Neural cell (in vitro differentiated cells): ENCODE data around the gene TIMM44. TPM values are rescaled to one million over a fixed set of nuclear protein-coding genes. Genes with fewer than 3 reads are reported as not detected.

ENCODE experiments used
- H2AFZ ChIP-seq: fragments of 200-600, 300-800 bp; sonication (generic), shearing (Covaris generic); 2 replicates; pipeline ENCODE4 v1.6.0; 2014; ENCODE audit warnings: low read depth, mild to moderate bottlenecking, antibody characterized with exemption, low read length, moderate library complexity
- H3F3A ChIP-seq: fragments of 200-600 bp; shearing (Covaris generic); 2 replicates; pipeline ENCODE4 v1.6.1; 2016; ENCODE audit warnings: mild to moderate bottlenecking, moderate library complexity, mixed read lengths, antibody characterized with exemption, low read length; ENCODE audit not compliant: insufficient read depth, poor library complexity, severe bottlenecking
- H3K27ac ChIP-seq: fragments of 200-600, 300-800 bp; sonication (generic), shearing (Covaris generic); 2 replicates; pipeline ENCODE4 v1.5.1; 2014; ENCODE audit warnings: mild to moderate bottlenecking, low read length, moderate library complexity
- H3K27me3 ChIP-seq: fragments of 300-800, 200-600 bp; sonication (generic), shearing (Covaris generic); 2 replicates; pipeline ENCODE4 v1.6.0; 2014; ENCODE audit warnings: mild to moderate bottlenecking, low read depth, low read length, moderate library complexity; ENCODE audit not compliant: insufficient read depth
- H3K36me3 ChIP-seq: fragments of 300-800, 200-600 bp; sonication (generic), shearing (Covaris generic); 2 replicates; pipeline ENCODE4 v1.5.1; 2014; ENCODE audit warnings: mild to moderate bottlenecking, antibody characterized with exemption, low read length, moderate library complexity; ENCODE audit not compliant: insufficient read depth
- H3K4me2 ChIP-seq: fragments of 300-800, 200-600 bp; sonication (generic), shearing (Covaris generic); 2 replicates; pipeline ENCODE4 v1.6.0; 2014; ENCODE audit warnings: mild to moderate bottlenecking, low read length
- H3K4me3 ChIP-seq: fragments of 300-800, 200-600 bp; sonication (generic), shearing (Covaris generic); 2 replicates; pipeline ENCODE4 v1.5.1; 2014; ENCODE audit warnings: mild to moderate bottlenecking, low read length, moderate library complexity
- H3K79me2 ChIP-seq: fragments of 200-600 bp; shearing (Covaris generic); replicated peaks from 2 replicates; pipeline ENCODE4 v1.6.0; 2014; ENCODE audit warnings: mild to moderate bottlenecking, low read length, moderate library complexity; ENCODE audit not compliant: insufficient read depth
- H3K9ac ChIP-seq: fragments of 300-800, 200-600 bp; sonication (generic), shearing (Covaris generic); 2 replicates; pipeline ENCODE4 v1.6.1; 2016; ENCODE audit warnings: mild to moderate bottlenecking, low read length, mixed read lengths
- H3K9me2 ChIP-seq: fragments of 200-600 bp; shearing (Covaris generic); 2 replicates; pipeline ENCODE4 v1.6.1; 2016; ENCODE audit warnings: mild to moderate bottlenecking, low read length, mixed read lengths; ENCODE audit not compliant: insufficient read depth
- H3K9me3 ChIP-seq: fragments of 200-600, 300-800 bp; sonication (generic), shearing (Covaris generic); 2 replicates; pipeline ENCODE4 v1.6.1; 2016; ENCODE audit warnings: mild to moderate bottlenecking, mixed run types, low read length, moderate library complexity, mixed read lengths
- H4K20me1 ChIP-seq: fragments of 200-600 bp; shearing (Covaris generic); 2 replicates; pipeline ENCODE4 v1.6.1; 2016; ENCODE audit warnings: mild to moderate bottlenecking, mixed run types; ENCODE audit not compliant: insufficient read depth
- CTCF ChIP-seq: fragments of 450-650 bp; IDR thresholded peaks from 2 replicates; pipeline ENCODE4 v1.5.1; 2014; ENCODE audit warnings: antibody characterized with exemption, mild to moderate bottlenecking, moderate library complexity; ENCODE audit not compliant: poor library complexity, severe bottlenecking
- EP300 ChIP-seq: fragments of 450-650 bp; conservative IDR thresholded peaks from 2 replicates; pipeline ENCODE4 v1.6.1; 2014; ENCODE audit warnings: antibody characterized with exemption, mild to moderate bottlenecking, moderate library complexity; ENCODE audit not compliant: poor library complexity, severe bottlenecking
- EZH2 ChIP-seq: fragments of 200-600, 300-800 bp; shearing (Covaris generic), sonication (generic); IDR thresholded peaks from 2 replicates; pipeline ENCODE4 v1.6.1; 2014; ENCODE audit warnings: antibody characterized with exemption, low read length, borderline replicate concordance, mild to moderate bottlenecking; ENCODE audit not compliant: insufficient read depth, poor library complexity, severe bottlenecking
- MXI1 ChIP-seq: fragments of 450-650 bp; conservative IDR thresholded peaks from 2 replicates; pipeline ENCODE4 v1.6.1; 2014; ENCODE audit warnings: antibody characterized with exemption, mild to moderate bottlenecking; ENCODE audit not compliant: poor library complexity, severe bottlenecking
- POLR2AphosphoS5 ChIP-seq: IDR thresholded peaks from 2 replicates; pipeline ENCODE4 v1.6.1; 2012
- RAD21 ChIP-seq: fragments of 450-650 bp; conservative IDR thresholded peaks from 2 replicates; pipeline ENCODE4 v1.6.1; 2014; ENCODE audit warnings: antibody characterized with exemption, mild to moderate bottlenecking, moderate library complexity
- REST ChIP-seq: IDR thresholded peaks from 2 replicates; pipeline ENCODE4 v1.6.1; 2012; ENCODE audit warnings: borderline replicate concordance
- SMC3 ChIP-seq: fragments of 450-650 bp; conservative IDR thresholded peaks from 2 replicates; pipeline ENCODE4 v1.6.1; 2014; ENCODE audit warnings: antibody characterized with exemption, mild to moderate bottlenecking, moderate library complexity; ENCODE audit not compliant: poor library complexity
- TAF1 ChIP-seq: IDR thresholded peaks from 2 replicates; pipeline ENCODE4 v1.6.1; 2012; ENCODE audit warnings: low read depth
- polyA plus RNA-seq: library from polyadenylated mRNA; depleted of rRNA; stranded (reverse); fragments of >200 nt; gene quantifications from 2 replicates; pipeline ENCODE4 v1.2.3, GENCODE V29; 2014

The TIMM44 gene
- polyA plus RNA-seq, 1 donor from 2014 or later, result 48.3 TPM

GRCh38 chr19:7881910-7882309, 61.6 kb downstream of the TIMM44 start:
- Histone ChIP-seq H3K9me3 (no peaks in the 10 kb centered on the region), H3K4me3 (no peak overlapping the region), H3F3A (no peaks in the 10 kb centered on the region), H3K79me2 (no peaks in the 10 kb centered on the region), H3K27me3 (no peaks in the 10 kb centered on the region), H3K9me2 (no peaks in the 10 kb centered on the region), H4K20me1 (no peaks in the 10 kb centered on the region), H2AFZ (no peak overlapping the region), H3K4me2 (no peak overlapping the region), H3K27ac (no peak overlapping the region), H3K36me3 (no peaks in the 10 kb centered on the region), H3K9ac (no peak overlapping the region)
- no peak for TF ChIP-seq MXI1
- TF ChIP-seq CTCF, result no peak
- TF ChIP-seq RAD21, result no peak
- no peak for TF ChIP-seq EZH2
- TF ChIP-seq REST, result no peak
- no peak for TF ChIP-seq EP300
- no peak for TF ChIP-seq POLR2AphosphoS5
- TF ChIP-seq SMC3, result no peak
- no peak for TF ChIP-seq TAF1

DNA sequence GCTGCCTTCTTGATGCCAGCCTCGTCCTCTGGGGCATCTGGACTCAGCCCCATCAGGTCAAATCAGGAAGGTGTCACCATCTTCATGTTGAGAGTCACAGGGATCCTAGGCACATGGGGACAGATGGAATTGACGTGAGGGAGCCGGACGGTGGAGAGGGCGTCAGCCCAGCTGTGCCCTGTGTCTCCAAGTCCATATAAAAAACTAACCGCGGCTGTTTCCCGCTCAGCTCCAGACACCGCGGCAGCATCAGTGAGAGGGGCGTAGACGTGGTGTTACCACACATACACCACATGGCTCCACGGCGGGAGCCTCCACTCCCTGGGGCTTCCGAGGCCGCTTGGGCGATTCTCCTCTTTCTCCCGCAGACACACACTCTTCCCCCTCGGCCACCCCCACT, 63.6 kb downstream of the TIMM44 start:
- Histone ChIP-seq H3K9ac (no peak overlapping the region), H3K9me3 (no peaks in the 10 kb centered on the region), H3K9me2 (no peaks in the 10 kb centered on the region), H3K27me3 (no peaks in the 10 kb centered on the region), H3K79me2 (no peaks in the 10 kb centered on the region), H3F3A (no peaks in the 10 kb centered on the region), H3K36me3 (no peaks in the 10 kb centered on the region), H4K20me1 (no peaks in the 10 kb centered on the region), H3K4me3 (no peak overlapping the region), H2AFZ (no peak overlapping the region), H3K4me2 (no peak overlapping the region), H3K27ac (no peak overlapping the region)
- no peak for TF ChIP-seq RAD21
- no peak for TF ChIP-seq MXI1
- no peak for TF ChIP-seq TAF1
- no peak for TF ChIP-seq CTCF
- TF ChIP-seq POLR2AphosphoS5, result no peak
- TF ChIP-seq REST, result no peak
- TF ChIP-seq EZH2, result no peak
- no peak for TF ChIP-seq EP300
- TF ChIP-seq SMC3, result no peak
